ENCODE measurements around the gene BSN.
"Not testable (repeated sequence)": the region's sequence is repeated elsewhere in the genome, so short reads cannot be mapped to it uniquely, and the experiment has no call there.

Gene BSN

DNA sequence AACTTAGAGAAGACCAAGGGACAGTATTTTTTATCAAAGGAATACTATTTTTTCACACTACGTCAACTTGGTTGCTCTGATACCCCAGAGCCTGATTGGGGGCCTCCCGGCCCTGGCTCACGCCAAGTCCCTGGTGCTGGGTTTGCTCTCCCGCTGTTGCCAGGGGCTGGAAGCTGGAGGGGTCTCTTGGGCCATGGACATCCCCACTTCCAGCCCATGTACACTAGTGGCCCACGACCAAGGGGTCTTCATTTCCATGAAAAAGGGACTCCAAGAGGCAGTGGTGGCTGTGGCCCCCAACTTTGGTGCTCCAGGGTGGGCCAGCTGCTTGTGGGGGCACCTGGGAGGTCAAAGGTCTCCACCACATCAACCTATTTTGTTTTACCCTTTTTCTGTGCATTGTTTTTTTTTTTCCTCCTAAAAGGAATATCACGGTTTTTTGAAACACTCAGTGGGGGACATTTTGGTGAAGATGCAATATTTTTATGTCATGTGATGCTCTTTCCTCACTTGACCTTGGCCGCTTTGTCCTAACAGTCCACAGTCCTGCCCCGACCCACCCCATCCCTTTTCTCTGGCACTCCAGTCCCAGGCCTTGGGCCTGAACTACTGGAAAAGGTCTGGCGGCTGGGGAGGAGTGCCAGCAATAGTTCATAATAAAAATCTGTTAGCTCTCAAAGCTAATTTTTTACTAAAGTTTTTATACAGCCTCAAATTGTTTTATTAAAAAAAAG, 20.3 kb upstream of the BSN start:
- peak in 1 of 10 donors; percentile 62 for DNase-seq
- intact Hi-C loops (cut with DNase I), result no loop called here

DNA sequence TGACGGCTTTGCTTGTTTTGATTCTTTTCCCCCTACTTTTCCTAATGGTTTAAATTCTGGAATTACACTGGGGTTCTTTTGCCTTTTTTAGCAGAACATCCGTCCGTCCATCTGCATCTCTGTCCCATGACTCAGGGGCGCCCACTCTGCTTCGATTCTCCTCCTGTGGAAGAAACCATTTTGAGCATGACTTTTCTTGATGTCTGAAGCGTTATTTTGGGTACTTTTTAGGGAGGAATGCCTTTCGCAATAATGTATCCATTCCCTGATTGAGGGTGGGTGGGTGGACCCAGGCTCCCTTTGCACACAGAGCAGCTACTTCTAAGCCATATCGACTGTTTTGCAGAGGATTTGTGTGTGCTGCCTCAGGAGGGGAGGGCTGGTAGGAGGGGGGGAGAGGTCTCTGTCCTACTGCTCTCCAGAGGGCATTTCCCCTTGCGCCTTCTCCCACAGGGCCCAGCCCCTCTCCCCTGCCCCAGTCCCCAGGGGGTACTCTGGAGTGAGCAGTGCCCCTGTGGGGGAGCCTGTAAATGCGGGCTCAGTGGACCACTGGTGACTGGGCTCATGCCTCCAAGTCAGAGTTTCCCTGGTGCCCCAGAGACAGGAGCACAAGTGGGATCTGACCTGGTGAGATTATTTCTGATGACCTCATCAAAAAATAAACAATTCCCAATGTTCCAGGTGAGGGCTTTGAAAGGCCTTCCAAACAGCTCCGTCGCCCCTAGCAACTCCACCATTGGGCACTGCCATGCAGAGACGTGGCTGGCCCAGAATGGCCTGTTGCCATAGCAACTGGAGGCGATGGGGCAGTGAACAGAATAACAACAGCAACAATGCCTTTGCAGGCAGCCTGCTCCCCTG, 19.5 kb upstream of the BSN start:
- intact Hi-C loops (cut with DNase I), result no loop called here
- peak in 9 of 10 donors; percentile 44 to 97 (median 83) for DNase-seq

DNA sequence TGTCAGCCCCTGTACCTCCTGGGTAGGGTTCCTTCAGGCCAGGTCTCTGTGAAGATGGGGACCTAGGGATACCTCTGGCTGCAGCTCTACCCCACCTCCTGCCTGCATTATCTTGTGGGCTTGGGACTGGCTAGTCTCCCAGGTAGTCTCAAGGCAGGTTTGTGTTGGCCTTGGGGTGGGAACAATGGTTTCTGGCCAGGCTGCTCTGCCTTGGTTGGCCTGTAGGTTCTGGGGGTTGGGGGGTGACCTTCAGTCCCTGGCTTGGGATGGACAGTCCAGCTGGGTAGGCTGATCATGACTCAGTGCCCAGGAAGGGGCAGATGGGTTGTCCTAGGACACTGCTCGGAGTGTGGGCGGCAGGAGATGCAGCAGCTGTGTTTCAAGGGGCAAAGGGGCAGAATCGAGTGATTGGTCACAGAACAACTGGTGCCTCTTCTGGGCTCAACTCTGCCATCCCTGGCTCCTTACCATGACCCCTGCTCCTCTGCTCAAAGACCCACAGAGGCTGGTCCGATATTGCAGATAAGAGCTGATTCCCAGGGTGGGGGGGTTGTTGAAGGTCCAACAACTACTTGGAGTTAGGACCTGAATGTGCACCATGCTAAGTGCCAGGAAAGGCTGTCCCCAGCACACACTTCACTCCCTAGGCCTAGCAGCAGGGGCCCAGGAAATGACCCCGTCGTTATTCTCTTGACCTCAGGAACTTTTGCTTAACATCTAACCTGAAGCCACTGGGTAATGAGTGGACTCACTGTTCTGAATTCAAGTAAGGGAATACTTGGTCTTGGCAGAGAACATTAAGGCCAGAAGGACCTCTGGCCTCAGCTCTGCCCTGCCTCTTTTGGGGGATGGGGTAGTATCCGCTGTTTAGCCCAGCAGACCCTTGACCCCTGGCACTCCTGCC, 18.1 kb upstream of the BSN start:
- intact Hi-C loops (cut with DNase I), result no loop called here
- DNase-seq, result peak in 2 of 10 donors; percentile 55 to 58

DNA sequence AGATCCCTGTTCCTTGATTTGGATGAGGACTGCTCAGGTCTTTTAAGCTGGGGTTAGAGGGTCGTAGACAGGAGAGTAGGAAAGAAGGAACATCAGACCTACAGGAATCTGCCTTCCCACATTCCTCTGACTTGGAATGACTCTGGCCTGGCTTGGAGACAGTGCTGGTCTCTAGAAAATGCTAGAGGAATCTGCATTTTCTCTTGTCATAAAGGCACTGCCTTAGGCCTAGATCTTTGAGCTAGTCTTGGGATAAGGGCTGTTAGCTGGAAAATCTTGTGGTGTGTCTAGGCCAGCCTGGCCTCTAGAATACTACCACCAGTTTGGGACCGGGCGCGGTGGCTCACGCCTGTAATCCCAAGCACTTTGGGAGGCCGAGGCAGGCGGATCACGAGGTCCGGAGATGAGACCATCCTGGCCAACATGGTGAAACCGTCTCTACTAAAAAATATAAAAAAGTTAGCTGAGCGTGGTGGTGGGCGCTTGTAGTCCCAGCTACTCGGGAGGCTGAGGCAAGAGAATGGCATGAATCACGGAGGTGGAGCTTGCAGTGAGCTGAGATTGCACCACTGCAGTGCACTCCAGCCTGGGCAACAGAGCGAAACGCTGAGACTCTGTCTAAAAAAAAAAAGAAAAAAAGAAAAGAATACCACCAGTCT, 17.3 kb upstream of the BSN start:
- DNase-seq, result peak in 2 of 10 donors; percentile 54 to 59
- intact Hi-C loops (cut with DNase I), result no loop called here

DNA sequence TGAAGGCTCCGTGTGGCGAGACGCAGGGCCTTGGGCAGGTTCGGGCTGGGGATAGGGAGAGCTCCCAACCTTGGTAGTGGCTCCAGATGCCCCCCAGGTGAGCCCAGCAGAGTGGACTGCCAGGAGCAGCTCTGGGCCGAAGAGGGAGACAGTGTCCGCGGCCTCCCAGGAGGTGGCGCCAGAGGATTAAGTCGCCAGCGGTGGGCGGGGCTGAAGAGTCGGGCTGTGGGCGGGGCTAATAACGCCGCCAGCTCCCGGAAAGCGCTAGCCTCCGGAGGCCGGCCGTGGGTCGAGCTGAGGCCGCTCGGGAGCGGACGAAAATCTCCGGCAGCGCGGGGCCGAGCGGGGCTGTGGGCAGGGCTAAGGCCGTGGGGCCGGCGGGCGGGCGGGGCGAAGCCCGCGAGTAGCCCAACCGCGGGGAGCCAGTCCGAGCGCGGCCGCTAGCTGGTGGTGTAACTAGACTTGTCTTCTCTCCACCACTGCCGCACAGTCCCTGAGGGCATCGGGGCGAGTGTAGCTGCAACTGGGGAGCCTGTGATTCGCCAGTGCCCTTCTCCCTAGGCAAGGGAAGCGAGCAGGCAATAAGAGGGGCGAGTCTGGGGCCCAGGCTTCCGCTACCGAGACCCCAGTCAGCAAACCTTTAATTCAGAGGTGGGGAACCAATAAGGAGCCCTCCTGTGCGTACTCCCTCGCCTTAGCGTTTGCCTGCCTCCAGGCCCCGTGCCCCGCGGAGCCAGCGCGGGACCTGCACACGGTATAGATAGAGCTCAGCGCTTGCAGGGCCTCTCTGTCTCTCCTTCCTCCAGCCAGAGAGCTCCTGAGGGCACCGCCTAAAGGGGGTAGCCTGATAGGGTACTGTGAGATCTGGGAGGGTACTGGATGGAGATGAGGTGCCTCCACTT, 14.4 kb upstream of the BSN start:
- intact Hi-C loops (cut with DNase I), result loop anchor here (1.0 kb wide), 2 partner anchors 131 to 299 kb away; no protein-coding TSS in a partner anchor
- DNase-seq, result peak; percentile 90 to 99 (median 94)

DNA sequence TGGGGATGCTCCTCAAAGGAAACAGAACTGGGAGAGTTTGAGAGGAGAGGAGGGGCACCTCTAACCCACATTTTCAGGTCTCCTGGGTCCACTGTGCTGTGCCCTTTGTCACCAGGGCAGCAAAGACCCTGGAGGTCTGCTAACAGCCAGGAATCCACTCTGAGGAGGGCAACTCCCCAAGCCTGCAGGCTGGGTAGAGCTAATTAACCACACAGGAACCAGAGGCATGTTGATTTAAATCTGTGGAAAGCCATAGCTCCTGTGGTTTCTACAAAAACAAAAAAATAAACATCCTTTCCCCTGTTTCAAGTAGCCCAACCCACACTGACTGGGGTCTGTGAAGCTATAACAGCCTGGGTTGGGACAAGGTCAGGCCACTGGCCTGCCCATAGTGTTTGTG, 2.2 kb upstream of the BSN start:
- intact Hi-C loops (cut with DNase I), result no loop called here
- peak in 1 of 10 donors; percentile 40 for DNase-seq

DNA sequence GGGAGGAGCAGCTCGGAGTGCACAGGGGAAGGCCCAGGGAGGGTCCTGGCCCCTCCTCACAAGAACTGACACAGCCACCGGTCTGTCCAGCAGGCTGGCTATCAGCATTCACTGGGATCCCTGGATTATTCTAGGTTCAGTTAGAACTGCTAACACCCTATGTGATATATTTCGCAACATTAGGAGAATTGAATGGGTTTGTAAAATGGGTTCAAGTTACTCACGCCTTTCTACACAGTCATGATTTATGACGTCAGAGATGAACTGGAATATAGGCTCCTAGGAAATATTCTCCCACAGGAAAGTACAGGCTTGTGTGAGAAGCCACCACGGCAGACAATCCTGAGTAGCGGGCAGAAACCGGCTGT, 969 bp upstream of the BSN start:
- intact Hi-C loops (cut with DNase I), result no loop called here
- DNase-seq, result peak in 1 of 10 donors; percentile 37

DNA sequence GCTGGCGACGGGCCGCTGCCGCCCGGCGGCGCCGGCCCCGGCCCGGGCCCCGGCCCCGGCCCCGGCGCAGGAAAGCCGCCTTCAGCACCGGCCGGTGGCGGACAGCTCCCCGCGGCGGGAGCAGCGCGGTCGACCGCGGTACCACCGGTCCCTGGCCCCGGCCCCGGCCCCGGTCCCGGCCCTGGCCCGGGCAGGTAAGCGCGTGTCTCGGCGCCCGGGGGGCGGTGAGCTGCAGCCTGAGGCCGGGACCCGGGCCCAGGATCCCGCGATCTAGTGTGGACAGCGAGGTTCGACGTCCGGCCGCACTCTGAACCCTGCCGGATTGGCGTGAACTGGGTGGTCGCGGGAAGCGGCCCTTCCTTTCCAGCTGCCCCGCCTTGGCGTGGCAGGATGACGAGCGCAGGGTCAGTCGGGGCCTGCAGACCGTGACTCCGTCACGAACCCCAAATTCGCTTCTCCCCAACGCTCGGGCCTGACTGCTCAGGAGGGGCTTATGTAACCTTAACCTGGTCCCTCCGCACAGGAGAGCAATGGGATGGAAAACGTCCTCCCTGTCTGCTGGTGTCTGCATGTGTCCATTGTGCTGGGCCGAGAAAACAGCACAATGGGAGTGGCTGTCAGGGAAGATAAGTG, 472 bp downstream of the BSN start:
- intact Hi-C loops (cut with DNase I), result no loop called here
- peak in 2 of 10 donors; percentile 61 to 87 for DNase-seq

DNA sequence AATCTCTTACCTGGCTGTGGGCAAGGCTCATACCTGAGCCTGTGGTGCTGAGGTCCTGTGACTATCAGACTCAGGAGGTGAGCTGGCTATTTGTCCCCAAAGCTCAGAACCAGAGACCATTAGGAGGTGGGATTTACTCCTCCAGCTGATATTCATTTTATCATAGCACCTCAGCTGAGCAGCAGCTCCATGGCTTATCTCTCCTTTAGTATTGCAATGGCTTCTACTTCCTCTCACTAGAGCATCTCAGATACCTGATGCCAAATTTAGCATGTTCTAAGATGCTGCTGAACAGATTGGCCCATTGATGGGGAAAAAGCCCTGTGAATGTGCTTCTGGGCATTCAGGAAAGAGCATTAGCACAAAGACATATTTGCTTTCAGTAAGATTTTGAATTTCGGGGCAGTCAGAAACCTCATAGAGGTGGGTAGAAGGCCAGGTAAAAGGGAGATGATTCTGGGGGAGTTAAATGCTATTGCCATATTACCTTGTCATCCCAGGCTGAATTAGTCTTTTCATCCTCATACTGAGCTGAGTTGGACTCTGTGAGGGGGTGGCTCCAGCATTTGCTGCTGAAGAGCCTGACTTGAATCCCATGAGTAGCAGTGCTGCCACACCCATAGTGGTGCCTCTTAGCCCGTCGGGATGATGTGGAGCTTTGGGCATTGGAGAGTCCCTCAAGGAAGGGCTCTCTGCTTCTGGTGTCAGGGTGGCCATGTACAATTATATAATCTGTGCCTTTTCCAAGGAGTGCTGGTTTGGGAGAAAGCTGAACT, 2.4 kb downstream of the BSN start:
- intact Hi-C loops (cut with DNase I), result no loop called here
- peak in 1 of 10 donors; percentile 85 for DNase-seq

DNA sequence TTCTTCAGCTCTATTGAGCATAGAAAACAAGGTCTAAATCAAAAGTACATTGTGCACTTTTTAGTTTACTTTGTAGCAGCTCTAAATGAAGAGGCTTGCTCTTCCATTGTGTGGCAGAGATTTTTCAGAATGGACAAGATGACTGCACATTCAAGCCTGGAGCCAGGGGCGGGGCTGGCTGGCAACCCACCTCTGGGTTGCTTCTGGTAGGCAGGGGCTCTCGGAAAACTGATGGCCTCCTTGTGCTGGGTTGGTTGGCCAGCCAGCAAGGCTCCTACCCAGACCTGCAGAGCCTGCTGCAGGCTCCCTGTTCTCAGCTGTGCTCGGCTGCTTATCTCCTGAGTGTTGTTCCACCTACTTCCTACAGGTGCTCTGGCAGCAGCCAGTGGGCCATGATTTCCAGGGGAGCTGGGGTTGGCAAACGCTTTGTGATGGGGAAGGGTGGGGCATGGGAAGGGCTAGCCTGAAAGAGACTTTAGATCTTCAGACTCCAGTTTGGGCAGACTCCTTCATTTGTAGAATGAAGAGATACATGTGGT, 8.8 kb downstream of the BSN start:
- intact Hi-C loops (cut with DNase I), result no loop called here
- peak in 1 of 10 donors; percentile 50 for DNase-seq

DNA sequence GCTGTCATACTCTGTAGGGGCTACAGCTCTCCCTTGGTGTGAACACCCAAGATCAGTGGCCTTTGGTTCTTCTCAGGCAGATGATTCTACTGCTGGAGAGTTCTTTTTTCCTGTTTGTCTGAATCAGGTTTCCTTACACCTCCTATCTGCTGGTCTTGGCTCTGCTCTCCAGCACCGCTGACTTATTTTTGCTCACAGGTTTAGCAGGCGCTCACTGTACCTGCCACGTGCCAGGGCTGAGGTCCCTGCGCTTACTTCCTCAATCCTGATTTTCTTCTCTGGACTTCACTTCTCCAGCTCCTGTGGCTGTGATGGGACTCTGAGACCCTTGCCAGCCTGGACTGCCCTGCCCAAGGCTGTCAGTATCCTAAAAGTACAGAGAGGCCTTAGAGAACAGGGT, 9.5 kb downstream of the BSN start:
- peak in 2 of 10 donors; percentile 18 to 61 for DNase-seq
- intact Hi-C loops (cut with DNase I), result no loop called here

DNA sequence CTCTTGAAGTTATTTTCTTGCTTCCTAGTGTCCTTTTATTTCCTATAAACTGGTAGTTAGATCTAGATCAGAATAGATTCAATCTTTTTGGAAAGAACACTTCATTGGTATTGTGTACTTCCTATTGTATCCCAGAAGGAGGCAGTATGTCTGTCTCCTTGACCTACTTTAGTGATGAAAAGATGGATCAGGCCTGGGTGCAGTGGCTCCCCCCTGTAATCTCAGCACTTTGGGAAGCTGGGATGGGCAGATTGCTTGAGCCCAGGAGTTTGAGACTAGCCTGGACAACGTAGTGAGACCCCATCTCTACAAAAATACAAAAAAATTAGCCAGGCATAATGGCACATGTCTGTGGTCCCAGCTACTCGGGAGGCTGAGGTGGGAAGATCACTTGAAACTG, 12.0 kb downstream of the BSN start:
- intact Hi-C loops (cut with DNase I), result no loop called here
- no peak for DNase-seq

DNA sequence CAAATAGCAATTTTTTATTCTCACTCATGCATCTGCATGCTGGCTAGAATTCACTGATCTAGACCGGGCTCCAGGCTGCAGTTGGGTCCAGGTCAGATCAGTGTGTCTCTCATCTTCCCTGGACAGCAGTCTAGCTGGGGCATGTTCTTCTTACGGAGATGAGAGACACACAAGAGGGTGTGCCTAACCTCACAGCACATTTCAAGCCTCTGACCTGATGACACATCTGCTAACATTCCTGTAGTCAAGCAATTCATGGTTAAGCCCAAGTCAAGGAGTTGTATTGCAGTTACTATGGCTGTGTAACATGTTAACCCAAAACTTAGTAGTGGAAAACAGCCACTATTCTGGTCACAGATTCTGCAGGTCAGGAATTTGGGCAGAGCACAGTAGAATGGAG, 13.1 kb downstream of the BSN start:
- DNase-seq, result no peak
- intact Hi-C loops (cut with DNase I), result no loop called here

DNA sequence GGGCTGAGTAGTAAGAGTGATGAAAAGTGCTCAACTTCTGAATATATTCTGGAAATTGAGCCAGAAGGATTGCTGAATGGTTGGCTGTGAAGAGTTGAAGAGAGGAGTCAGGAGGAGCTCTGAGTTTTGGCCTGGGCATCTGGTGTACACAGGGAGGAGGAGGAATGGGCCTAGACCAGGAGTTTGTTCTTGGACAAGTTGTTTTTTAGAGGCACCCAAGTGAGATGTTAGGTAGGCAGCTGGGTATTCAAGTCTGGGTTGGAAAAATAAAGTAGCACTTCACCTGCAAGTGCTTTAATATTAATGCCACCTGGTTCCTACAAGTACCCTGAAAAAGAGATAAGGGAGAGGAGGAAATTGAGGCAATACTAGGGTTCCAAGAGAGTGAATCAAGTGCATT, 14.7 kb downstream of the BSN start:
- intact Hi-C loops (cut with DNase I), result no loop called here
- DNase-seq, result no peak

DNA sequence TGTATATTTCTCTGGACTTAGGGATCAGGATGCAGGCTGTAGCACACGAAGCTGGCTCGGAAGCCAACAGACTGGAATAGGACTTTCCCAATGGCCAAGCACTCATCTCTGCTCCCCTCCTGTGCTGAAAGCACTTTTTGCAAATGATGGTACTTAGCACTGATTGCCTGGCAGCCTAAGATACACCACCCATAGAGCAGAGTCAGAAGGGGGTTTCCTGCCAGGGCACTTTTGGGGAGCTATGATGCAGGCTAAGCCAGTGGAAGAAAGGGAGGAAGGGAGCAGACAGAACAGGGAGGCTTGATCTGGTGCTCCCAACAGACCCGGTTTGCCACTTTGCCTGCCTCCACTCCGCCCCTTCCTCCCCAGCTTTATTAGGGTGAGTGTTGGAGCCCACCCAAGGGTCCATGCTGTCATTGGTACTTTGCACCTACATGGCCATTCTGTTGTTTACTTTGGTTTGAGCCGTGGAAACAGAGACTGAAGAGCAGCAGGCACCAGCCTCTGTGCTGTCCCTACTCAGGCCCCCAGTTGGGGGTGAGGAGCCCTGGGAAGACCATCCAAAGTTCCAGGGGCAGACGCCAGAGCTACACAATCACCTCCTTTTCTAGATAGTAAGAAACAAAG, 15.9 kb downstream of the BSN start:
- no peak for DNase-seq

DNA sequence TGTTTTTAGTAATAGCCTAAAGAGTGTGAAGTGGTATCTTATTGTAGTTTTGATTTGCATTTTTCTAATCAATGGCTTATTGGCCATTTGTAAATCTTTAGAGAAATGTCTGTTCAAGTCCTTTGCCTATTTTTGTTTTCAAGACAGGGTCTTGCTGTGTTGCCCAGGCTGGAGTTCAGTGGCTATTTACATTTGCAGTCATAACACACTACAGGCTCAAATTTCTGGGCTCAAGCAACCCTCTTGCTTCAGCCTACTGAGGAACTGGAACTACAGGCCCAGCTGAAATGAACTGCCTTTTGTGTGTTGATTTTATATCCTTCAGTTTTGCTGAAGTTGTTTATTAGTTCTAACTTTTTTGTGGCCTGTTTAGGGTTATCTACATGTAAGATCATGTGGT, 27.9 kb downstream of the BSN start:
- DNase-seq, result no peak
- intact Hi-C loops (cut with DNase I), result no loop called here

More for the DNA sequence above, 15.9 kb downstream of the BSN start:
- intact Hi-C loops (cut with DNase I), result no loop called here

DNA sequence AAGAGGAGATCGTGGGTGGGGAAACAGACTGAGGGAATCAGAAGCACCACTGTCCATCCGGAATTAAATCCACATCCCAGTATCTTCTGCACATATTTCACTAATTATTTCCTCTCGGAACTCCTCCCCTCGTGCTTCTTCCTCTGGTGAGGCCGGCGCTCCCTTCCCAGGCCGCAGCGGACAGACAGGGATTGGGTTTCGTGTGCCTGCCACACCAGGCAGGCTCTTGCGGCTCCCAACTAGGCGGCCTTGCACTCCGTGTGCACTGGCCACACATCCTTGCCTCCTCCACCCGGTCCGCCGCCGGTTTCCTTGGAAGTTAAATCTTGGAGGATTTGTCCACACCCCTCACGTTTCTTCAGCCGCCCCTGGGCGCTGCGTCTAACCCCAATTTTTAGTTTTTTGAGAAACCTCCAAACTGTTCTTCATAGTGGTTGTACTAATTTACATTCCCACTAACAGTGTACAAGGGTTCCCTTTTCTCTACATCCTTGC, 31.0 kb downstream of the BSN start:
- intact Hi-C loops (cut with DNase I), result not testable (repeated sequence)
- peak in 1 of 10 donors; percentile 56 for DNase-seq
